Thoracic aorta (tissue), 2 donors: ENCODE results near the gene PXMP4. TPM values are rescaled to one million over a fixed set of nuclear protein-coding genes. Genes with fewer than 3 reads are reported as not detected.

ENCODE experiments used
- ATAC-seq: fragments of 150-250 bp; one replicate; pipeline ENCODE4 v1.8.0; 2017; ENCODE audit warnings: low read depth; ENCODE audit not compliant: insufficient number of reproducible peaks, low FRiP score
- DNase-seq: peaks from one replicate; pipeline ENCODE4 v3.0.0-alpha.2; 2020; ENCODE audit warnings: low spot score
- H3K27ac ChIP-seq, 2 donors: fragments of 200-600 bp; sonication (generic); 1 replicate in 1 of 2; 2 replicates in 1 of 2; pipeline ENCODE4 v1.5.1; 2016; ENCODE audit warnings: mild to moderate bottlenecking in 2 of 2, moderate library complexity in 2 of 2
- H3K27me3 ChIP-seq: fragments of 200-600 bp; sonication (generic); replicated peaks from 2 replicates; pipeline ENCODE4 v1.6.0; 2016; ENCODE audit warnings: mild to moderate bottlenecking; ENCODE audit not compliant: insufficient read depth
- H3K36me3 ChIP-seq: fragments of 200-600 bp; sonication (generic); one replicate; pipeline ENCODE4 v1.5.1; 2016
- H3K4me1 ChIP-seq, 2 donors: fragments of 200-600 bp; sonication (generic); 1 replicate in 1 of 2; 2 replicates in 1 of 2; pipeline versions ENCODE4 v1.5.1 to v1.6.0; 2016; ENCODE audit warnings: low read depth in 2 of 2, mild to moderate bottlenecking in 1 of 2; ENCODE audit not compliant: control insufficient read depth in 1 of 2
- H3K4me3 ChIP-seq: fragments of 200-600 bp; sonication (generic); 2 replicates; pipeline ENCODE4 v1.5.1; 2016; ENCODE audit warnings: mild to moderate bottlenecking
- H3K9me3 ChIP-seq: fragments of 200-600 bp; sonication (generic); 2 replicates; pipeline ENCODE4 v1.5.1; 2016
- total RNA-seq, 2 donors: library from RNA; depleted of rRNA; stranded (reverse); fragments of >200 nt; gene quantifications; one replicate each; pipeline versions ENCODE4 v1.1.0 to v1.2.3, GENCODE V29; 2016
- TF ChIP-seq, protein P1 (sequence below): fragments of 200-600 bp; sonication (generic); IDR thresholded peaks from one replicate; pipeline ENCODE4 v1.5.1; 2019; ENCODE audit warnings: antibody characterized with exemption

Gene PXMP4
- total RNA-seq, 2 donors from 2014 or later, result 3.3 to 4.1 TPM

DNA sequence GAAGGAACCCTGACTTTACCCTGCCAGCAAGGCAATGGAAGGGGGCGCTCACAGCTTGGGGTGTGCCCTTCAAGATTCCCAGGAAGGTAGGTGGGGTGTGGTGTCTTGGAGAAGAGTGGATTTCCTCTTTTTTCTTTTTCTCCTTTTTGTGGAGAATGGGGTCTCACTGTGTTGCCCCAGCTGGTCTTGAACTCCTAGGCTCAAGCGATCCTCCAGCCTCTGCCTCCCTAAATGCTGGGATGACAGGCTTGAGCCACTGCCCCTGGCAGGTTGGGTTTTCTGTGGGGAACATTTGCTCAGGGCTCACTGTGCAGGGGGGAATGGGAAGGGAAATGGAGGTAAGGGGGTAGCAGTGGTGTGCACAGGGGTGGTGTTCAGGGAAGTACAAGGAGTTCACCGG, 7.7 kb upstream of the PXMP4 start:
- TF ChIP-seq, protein P1, sequence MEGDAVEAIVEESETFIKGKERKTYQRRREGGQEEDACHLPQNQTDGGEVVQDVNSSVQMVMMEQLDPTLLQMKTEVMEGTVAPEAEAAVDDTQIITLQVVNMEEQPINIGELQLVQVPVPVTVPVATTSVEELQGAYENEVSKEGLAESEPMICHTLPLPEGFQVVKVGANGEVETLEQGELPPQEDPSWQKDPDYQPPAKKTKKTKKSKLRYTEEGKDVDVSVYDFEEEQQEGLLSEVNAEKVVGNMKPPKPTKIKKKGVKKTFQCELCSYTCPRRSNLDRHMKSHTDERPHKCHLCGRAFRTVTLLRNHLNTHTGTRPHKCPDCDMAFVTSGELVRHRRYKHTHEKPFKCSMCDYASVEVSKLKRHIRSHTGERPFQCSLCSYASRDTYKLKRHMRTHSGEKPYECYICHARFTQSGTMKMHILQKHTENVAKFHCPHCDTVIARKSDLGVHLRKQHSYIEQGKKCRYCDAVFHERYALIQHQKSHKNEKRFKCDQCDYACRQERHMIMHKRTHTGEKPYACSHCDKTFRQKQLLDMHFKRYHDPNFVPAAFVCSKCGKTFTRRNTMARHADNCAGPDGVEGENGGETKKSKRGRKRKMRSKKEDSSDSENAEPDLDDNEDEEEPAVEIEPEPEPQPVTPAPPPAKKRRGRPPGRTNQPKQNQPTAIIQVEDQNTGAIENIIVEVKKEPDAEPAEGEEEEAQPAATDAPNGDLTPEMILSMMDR, result no peak
- Histone ChIP-seq H3K27ac (no peak overlapping the region), H3K27me3 (no peaks in the 10 kb centered on the region), H3K36me3 (no peaks in the 10 kb centered on the region), H3K4me3 (no peak overlapping the region), H3K9me3 (no peaks in the 10 kb centered on the region), H3K4me1 (peaks cover 0 to 10% of the 10 kb centered on the region in 2 donors)
- no peak for DNase-seq
- ATAC-seq, result no peak

DNA sequence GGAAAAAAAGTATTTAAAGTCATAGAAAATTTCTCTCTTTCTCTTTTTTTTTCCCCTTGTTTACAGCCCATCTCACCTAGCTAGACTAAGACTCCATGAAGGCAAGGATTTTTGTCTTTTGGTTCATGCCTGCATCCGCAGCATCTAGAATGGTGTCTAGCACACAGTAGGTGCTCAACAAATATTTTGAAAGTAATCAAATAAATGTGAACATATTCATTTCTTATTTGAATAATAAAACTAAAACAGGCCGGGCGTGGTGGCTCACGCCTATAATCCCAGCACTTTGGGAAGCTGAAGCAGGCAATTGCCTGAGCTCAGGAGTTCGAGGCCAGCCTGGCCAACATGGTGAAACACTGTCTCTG, 7.0 kb upstream of the PXMP4 start:
- ATAC-seq, result no peak

DNA sequence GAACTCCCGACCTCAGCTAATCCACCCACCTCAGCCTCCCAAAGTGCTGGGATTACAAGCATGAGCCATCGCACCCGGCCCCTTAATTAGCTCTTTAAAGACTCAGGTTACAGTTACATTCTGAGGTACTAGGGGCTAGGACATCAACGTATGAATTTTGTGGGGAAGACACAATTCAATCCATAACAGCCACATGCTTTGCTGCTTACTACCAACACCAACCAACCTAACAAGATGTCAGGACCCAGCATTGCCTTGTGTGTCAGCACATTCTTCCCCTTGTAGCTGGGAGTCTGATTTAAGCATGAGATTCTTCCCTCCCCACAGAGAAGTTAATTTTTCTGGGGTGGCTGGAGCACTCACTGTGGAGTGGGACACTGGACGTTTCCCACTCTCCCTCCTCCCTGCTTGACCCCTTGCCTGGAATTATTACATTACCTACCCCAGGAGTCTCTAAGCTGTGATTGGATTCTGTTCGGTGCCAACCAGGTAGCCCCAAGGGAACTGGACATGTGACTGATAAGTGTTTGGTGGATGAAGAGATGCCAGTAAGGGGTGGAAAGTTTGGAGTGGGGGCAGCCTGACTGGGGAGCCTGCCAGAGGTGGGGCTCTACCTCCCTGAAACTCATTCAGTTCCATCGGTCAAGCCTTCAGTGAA, 5.6 kb upstream of the PXMP4 start:
- DNase-seq, result no peak
- ATAC-seq, result no peak
- TF ChIP-seq, protein P1, result no peak
- no peaks in the 10 kb centered on the region for H3K27me3 ChIP-seq
- H3K4me1 ChIP-seq, result no peaks in the 10 kb centered on the region
- H3K4me3 ChIP-seq, result no peak overlapping the region
- H3K36me3 ChIP-seq, result no peaks in the 10 kb centered on the region
- no peak overlapping the region for H3K27ac ChIP-seq
- no peaks in the 10 kb centered on the region for H3K9me3 ChIP-seq

More for the DNA sequence above, 7.0 kb upstream of the PXMP4 start:
- no peak overlapping the region for H3K27ac ChIP-seq
- no peak for DNase-seq
- H3K4me1 ChIP-seq, result peaks cover 0 to 6% of the 10 kb centered on the region in 2 donors
- H3K36me3 ChIP-seq, result no peaks in the 10 kb centered on the region
- H3K9me3 ChIP-seq, result no peaks in the 10 kb centered on the region
- TF ChIP-seq, protein P1, result no peak
- no peaks in the 10 kb centered on the region for H3K27me3 ChIP-seq
- H3K4me3 ChIP-seq, result no peak overlapping the region

DNA sequence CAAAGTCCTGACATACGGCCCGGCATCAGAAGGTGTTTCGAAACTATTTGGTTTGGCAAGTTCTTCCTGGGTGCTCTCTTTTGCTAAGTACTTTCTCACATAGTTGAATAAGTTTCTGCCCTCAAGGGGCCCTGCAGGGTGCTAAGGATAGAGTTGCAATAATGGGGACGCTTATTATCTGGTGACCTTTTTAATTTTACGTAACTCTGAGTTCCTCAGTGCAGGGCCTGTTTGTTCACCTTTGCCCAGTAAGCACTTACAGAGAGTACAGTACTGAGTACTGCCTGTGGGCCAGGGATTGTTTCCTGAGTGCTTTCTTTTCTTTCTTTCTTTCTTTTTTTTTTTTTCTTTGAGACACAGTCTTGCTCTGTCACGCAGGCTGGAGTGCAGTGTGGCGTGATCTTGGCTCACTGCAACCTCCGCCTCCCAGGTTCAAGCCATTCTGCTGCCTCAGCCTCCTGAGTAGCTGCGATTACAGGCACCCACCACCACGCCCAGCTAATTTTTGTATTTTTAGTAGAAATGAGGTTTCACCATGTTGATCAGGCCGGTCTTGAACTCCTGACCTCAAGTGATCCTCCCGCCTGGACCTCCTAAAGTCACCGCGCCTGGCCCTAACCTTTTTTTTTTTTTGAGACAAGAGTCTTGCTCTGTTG, 4.5 kb upstream of the PXMP4 start:
- Histone ChIP-seq H3K4me3 (no peak overlapping the region), H3K9me3 (no peaks in the 10 kb centered on the region), H3K4me1 (peaks cover 1 to 2% of the 10 kb centered on the region in 2 donors), H3K36me3 (no peaks in the 10 kb centered on the region), H3K27me3 (no peaks in the 10 kb centered on the region), H3K27ac (no peak overlapping the region)
- no peak for DNase-seq
- TF ChIP-seq, protein P1, result no peak
- ATAC-seq, result no peak

DNA sequence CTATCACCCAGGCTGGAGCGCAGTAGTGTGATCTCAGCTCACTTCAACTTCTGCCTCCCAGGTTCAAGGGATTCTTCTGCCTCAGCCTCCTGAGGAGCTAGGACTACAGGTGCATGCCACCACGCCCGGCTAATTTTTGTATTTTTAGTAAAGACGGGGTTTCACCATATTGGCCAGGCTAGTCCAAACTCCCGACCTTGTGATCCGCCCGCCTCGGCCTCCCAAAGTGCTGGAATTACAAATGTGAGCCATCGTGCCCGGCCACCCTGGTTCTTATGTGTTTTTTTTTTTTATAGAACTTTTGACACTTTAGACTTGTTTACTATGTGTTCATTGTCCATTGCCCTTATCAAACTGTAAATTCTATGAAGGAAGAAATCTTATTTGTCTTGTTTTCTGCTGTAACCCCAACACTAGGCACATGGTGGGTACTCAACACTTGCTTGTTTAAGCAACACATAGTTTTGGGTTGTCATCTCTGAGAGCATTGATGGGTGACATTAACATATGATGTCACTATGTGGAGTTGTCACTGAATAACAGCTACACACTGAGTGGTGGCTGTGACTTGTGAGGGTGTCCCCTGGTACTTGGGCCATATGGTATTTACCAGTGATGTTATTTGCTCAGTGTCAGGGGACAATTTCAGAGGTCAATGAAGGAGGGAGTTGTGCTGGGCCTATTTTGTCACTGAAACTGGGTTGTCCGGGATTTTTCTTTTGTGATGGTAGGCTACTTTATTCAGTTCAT, 1.5 kb upstream of the PXMP4 start:
- ATAC-seq (no peak), DNase-seq (no peak)
- TF ChIP-seq, protein P1, result no peak

More for the DNA sequence above, 1.5 kb upstream of the PXMP4 start:
- Histone ChIP-seq H3K36me3 (no peaks in the 10 kb centered on the region), H3K27me3 (no peaks in the 10 kb centered on the region), H3K9me3 (no peaks in the 10 kb centered on the region), H3K4me3 (no peak overlapping the region), H3K4me1 (peaks cover 7 to 12% of the 10 kb centered on the region in 2 donors), H3K27ac (no peak overlapping the region)
